Cardiac fibroblast (primary cell): ENCODE results near the gene CEP350.

Experiments used
- DNase-seq, 2 donors: peaks; one replicate each; pipeline versions ENCODE4 v3.0.0 to v3.0.0-alpha.2; 2010; ENCODE audit warnings: low read depth in 2 of 2
- H3K4me3 ChIP-seq, 2 donors: replicated peaks in 1 of 2; 1 replicate in 1 of 2; 2 replicates in 1 of 2; pipeline ENCODE4 v1.5.1; 2011; ENCODE audit warnings: low read depth in 2 of 2, low read length in 2 of 2, mild to moderate bottlenecking in 2 of 2, moderate library complexity in 1 of 2
- TF ChIP-seq, protein P1 (sequence below): IDR thresholded peaks from one replicate; pipeline ENCODE4 v1.5.1; 2011; ENCODE audit warnings: low read depth, mild to moderate bottlenecking, low read length, inconsistent platforms

Gene CEP350

DNA sequence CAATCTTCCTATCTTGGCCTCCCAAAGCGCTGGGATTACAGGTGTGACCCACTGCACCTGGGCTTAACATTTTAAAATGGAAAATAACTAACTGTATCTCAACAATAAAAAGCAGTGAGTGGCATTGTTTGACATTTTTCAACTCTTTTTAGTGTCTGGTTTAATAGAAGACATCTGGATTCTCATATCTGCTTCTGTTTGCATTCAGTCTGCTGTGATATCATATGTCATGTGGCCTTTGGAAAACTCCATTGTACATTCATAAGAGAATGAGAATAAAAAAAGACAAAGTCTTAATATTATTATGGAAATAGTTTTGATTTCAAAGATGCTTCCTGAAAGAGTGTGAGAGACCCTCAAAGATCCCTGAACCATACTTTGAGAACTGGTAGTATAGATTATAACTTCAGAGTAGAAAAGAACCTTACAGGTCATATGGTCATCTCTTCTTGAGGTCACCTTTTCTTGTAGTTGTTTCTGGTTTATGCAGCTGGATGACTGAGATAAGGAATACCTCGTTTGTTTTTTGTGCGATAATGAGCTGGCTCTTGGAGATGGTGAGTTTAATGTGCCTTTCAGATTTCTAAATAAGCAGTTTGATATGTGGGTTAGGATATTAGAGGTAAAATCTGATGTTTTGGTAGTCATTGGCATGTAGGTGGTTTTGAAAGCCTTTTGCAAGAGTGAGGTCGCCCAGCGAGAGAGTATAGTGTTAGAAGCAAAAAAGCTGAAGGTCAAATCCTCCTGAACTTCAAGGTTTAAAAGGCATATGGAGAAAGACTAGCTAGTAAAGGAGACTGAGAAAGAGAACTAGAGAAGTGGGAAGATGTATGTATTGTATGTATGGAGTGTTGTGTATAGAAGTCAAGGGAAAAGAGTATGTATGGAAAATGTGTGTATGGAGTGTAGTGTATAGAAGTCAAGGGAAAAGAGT is 17.2 kb downstream of the CEP350 start:
- H3K4me3 ChIP-seq = no peak overlapping the region
- no peak for DNase-seq
- TF ChIP-seq, protein P1, sequence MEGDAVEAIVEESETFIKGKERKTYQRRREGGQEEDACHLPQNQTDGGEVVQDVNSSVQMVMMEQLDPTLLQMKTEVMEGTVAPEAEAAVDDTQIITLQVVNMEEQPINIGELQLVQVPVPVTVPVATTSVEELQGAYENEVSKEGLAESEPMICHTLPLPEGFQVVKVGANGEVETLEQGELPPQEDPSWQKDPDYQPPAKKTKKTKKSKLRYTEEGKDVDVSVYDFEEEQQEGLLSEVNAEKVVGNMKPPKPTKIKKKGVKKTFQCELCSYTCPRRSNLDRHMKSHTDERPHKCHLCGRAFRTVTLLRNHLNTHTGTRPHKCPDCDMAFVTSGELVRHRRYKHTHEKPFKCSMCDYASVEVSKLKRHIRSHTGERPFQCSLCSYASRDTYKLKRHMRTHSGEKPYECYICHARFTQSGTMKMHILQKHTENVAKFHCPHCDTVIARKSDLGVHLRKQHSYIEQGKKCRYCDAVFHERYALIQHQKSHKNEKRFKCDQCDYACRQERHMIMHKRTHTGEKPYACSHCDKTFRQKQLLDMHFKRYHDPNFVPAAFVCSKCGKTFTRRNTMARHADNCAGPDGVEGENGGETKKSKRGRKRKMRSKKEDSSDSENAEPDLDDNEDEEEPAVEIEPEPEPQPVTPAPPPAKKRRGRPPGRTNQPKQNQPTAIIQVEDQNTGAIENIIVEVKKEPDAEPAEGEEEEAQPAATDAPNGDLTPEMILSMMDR = no peak

DNA sequence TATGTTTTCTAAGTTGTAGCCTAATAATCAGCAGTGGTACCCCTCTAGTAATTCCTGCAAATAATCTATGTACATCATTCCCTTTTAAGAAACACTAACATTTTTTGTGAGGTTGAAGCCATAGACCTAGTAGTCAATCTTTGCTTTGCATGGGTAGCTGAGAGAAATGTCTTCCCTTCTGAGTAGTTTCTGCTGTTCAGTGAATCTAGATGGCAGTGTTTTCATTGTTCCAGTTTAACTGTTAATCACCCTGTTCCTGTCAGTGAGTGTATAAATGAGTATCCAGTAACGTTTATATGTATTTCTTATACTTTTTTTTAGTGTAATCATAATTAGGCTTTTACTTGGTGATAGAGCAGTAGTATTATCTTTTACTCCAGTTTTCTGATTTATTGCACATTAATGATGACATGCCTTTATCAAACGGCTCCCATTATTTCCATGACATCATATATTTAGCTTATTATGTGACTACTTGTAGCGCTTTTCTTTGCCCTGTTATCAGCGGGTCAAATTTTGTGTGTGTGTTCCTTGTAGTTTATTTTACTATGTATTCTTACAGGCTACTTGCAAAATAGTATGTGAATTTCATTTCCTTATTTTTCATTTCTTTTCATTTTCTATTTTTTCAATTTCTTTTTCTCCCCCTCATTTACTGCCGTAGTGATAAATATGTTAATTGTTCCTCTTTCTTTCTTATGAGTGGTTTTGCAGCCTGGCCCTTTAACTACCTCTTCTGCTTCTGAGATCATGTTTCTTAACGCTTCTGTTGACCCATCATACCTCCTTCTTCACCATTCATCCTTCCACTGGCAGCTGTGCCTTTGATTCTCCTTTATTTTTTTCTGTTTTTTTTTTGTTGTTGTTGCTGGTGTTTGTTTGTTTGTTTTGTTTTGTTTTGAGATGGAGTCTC is 18.8 kb downstream of the CEP350 start:
- H3K4me3 ChIP-seq = no peak overlapping the region
- TF ChIP-seq, protein P1 = no peak
- DNase-seq = peak in 1 of 2 donors; percentile 23

DNA sequence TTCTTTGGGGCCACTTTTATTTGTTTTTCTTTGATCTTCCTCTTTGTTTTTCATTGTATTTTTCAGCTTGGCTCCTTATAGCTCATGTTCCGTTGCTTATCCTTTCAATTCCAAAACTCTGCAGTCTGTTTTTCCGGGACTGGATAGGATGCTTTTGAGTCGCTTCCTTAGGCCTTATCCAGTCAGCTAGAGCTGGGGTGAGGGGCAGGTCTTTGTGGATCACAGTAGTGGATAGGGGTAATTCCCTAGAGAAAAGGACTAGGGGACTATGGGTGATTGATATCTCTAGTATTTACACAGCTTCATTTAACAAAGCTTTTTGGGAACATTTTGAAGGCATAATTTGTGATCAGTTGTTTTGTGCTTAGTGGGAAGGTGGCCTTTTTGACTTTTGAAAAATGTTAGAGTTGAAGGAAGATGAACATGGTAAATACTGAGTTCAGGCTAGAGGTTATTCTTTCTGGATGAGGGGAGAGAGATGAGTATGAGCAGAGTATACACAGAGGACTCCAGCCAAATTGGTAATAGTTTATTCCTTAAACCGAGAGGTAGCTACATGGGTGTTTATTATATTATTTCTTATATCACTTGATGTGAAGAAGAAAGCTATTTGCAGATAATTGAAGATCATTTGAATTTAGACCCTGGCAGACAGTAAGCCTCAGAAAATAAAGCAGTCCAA is 22.5 kb downstream of the CEP350 start:
- peak in 1 of 2 donors; percentile 12 for DNase-seq
- no peak overlapping the region for H3K4me3 ChIP-seq
- TF ChIP-seq, protein P1 = no peak

DNA sequence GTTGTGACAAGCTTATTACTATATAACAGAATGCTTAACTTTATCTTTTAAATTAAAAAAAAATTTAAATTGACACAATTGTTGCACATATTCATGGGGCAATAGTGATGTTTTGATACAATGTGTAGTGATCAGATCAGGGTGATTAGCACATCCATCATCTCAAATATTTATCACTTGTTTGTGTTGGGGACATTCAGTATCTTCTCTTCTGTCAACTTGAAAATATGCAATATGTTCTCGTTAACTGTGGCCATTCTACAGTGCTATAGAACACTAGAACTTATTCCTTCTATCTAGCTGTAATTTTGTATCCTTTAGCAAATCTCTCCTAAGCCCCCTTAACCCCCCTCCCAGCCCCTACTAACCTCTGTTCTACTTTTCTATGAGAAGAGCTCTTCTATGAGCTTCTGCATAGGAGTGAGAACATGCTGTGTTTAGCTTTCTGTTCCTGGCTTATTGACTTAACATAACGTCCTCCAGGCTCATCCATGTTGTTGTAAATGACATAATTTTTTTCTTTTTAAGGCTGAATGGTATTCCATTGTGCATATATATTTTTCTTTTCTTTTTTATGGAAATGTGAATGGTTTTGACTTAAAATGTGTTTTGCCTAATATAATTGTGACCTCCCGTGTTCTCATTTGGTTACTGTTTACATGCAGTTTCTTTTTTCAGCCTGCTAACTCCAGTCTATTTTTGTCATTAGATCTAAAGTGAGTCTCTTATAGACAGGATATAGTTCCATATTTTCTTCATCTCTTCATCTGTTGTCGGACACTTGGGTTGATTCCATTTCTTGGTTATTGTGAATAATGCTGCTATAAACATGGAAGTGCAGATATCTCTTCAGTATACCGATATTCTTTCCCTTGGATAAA is 23.8 kb downstream of the CEP350 start:
- H3K4me3 ChIP-seq = no peak overlapping the region
- TF ChIP-seq, protein P1 = no peak
- no peak for DNase-seq

DNA sequence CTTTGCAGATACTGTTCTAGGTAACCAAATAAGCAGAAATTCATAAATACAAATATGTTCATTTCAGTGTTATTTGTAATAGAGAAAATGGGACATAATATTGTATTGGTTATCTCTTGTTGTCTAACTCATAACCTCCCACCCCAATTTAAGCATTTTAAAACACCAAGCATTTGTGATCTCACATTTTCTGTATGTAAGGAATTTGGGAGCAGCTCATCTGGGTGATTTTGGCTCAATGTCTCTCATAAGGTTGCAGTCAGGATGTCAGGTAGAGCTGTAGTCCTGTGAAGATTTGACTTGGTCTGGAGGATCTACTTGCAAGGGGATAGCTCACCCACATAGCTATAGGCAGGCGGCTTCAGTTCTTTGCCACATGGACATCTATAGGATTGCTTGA is 29.5 kb downstream of the CEP350 start:
- DNase-seq = no peak

More for the DNA sequence above, 29.5 kb downstream of the CEP350 start:
- H3K4me3 ChIP-seq = no peak overlapping the region
- TF ChIP-seq, protein P1 = no peak
